NCI-H1105 (cell line): ENCODE results near the gene NUDT19.
"Not testable (repeated sequence)": the region's sequence is repeated elsewhere in the genome, so short reads cannot be mapped to it uniquely, and the experiment has no call there.

Experiments
- DNase-seq: peaks from one replicate; lab custom pipeline; 2025; lab: John Stamatoyannopoulos, UW

Gene NUDT19

GRCh38 chr19:32675720-32676185 lies 15.9 kb upstream of the NUDT19 start, which contains the start of gene RGS9BP:
Gene RGS9BP (plus strand): TSS chr19:32675848. CDS start chr19:32676264, 416 bp downstream.
- peak; percentile 66 for DNase-seq

GRCh38 chr19:32676186-32676894 lies 15.3 kb upstream of the NUDT19 start:
- no peak for DNase-seq

- DNase-seq, result no peak
Observed at GRCh38 chr19:32676895-32677359, 14.7 kb upstream of the NUDT19 start.

GRCh38 chr19:32677657-32678056 lies 14.0 kb upstream of the NUDT19 start:
- no peak for DNase-seq

DNA sequence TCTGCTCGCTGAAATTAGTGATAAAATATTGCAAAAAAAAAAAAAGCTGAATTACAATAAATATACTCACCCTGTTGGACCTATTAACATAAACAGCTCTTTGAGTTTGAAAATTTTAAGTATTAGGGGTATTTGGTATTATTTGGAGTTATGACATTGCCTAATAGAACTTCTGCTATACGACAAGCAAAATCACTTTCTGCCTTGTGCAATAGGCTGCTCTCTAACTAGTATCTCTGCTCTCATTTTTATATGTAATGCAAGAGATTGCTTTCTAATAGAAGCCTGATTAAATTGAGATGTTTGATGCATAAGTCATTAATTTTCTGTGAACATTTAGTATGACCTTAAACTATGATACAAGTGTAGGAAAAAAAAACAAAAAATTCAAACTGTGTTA lies 10.6 kb upstream of the NUDT19 start:
- DNase-seq, result no peak

GRCh38 chr19:32682317-32682716 lies 9.3 kb upstream of the NUDT19 start:
- no peak for DNase-seq

GRCh38 chr19:32686847-32687475 lies 4.7 kb upstream of the NUDT19 start:
- no peak for DNase-seq

GRCh38 chr19:32687681-32688080 lies 3.9 kb upstream of the NUDT19 start:
- no peak for DNase-seq

- DNase-seq, result no peak
Observed at GRCh38 chr19:32688311-32688710, 3.3 kb upstream of the NUDT19 start.

GRCh38 chr19:32691952-32692726 lies 518 bp downstream of the NUDT19 start:
- DNase-seq, result peak; percentile 70

GRCh38 chr19:32692727-32693061 lies 1.1 kb downstream of the NUDT19 start:
- no peak for DNase-seq

DNA sequence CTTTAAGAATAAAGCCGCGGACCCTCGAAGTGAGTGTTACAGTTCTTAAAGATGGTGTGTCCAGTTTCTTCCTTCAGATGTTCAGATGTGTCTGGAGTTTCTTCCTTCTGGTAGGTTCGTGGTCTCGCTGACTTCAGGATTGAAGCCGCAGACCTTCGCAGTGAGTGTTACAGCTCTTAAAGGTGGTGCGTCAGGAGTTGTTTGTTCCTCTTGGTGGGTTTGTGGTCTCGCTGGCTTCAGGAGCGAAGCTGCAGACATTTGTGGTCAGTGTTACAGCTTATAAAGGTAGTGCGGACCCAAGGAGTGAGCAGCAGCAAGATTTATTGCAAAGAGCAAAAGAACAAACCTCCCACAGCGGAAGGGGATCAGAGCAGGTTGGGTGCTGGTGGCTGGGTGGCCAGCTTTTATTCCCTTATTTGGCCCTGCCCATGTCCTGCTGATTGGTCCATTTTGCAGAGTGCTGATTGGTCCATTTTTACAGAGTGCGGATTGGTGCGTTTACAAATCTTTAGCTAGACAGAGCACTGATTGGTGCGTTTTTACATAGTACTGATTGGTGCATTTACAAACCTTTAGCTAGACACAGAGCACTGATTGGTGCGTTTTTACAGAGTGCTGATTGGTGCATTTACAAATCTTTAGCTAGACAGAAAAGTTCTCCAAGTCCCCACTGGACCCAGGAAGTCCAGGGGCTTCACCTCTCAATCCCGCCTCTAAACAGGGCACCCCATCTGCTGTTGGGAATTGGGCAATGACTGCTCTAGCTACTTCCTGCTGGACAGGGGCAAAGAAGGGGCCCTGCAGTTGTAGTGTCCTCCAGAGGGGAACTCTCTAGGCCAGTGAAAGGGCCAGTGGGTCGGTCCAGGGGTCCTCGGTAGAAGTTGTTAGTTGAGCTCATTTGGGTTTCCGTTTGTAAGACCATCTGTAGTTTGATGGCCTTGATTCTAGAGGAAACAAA lies 1.8 kb downstream of the NUDT19 start:
- DNase-seq, result not testable (repeated sequence)

GRCh38 chr19:32694316-32694715 lies 2.7 kb downstream of the NUDT19 start:
- DNase-seq, result not testable (repeated sequence)

DNA sequence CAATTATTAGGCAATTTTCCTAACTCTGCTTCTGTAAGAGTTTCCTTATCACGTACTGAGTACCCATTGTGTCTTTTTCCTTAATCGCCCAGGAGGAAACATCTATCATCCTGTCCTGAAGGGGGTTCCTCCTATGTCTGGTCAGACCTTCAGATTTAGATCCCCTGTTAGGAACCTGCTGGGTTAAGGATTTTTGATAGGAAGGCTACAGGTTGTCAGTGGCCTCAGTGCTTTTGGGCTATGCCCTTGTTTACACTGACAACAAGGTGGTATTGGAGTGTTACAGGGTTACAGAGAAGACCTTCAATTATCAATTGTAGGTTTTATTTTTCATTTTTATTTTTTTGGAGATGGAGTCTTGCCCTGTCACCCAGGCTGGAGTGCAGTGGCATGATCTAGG lies 3.2 kb downstream of the NUDT19 start:
- DNase-seq, result not testable (repeated sequence)

DNA sequence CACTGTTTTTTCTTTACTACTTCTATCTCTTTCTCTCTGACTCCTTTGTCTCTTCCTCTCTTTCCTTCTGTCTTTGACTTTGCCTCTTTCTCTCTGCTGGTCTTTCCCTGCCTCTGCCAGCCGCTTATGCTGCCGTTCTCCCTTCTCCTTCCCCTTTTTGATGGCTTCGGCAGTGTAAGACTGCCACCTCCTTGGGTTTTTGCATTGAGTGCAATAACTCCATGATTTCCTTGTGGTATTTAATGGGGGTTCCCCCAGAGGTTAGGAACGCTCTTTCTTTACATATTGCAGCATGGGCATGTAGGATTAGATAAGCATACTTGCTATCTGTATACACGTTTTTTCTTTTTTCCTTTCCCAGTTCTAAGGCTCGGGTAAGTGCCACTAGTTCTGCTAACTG lies 3.9 kb downstream of the NUDT19 start:
- not testable (repeated sequence) for DNase-seq

DNA sequence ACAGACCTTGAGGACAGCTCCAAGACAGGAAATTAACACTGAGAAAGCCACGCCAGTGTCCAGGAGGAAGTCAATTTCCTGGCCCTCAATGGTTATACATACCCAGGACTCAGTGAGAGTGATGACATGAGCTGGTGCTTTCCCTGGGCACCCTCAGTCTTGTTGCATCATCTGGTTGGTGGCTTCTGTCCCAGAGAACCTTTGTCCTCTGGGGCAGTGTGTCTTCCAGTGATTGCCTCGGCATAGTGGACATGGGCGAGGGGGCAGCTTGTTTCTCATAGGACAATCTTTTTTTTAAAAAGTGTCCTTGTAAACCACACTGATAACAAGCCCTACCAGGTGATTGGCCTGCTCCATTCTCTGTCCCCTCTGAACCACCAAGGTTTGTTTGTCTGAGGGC lies 5.2 kb downstream of the NUDT19 start:
- DNase-seq, result not testable (repeated sequence)

- DNase-seq, result not testable (repeated sequence)
Observed at GRCh38 chr19:32700129-32700528, 8.5 kb downstream of the NUDT19 start.

GRCh38 chr19:32702010-32702409 lies 10.4 kb downstream of the NUDT19 start:
- DNase-seq, result peak; percentile 11

GRCh38 chr19:32704006-32704405 lies 12.4 kb downstream of the NUDT19 start:
- DNase-seq, result not testable (repeated sequence)

GRCh38 chr19:32708457-32708856 lies 16.8 kb downstream of the NUDT19 start:
- DNase-seq, result no peak

GRCh38 chr19:32709032-32709431 lies 17.4 kb downstream of the NUDT19 start:
- DNase-seq, result no peak

DNA sequence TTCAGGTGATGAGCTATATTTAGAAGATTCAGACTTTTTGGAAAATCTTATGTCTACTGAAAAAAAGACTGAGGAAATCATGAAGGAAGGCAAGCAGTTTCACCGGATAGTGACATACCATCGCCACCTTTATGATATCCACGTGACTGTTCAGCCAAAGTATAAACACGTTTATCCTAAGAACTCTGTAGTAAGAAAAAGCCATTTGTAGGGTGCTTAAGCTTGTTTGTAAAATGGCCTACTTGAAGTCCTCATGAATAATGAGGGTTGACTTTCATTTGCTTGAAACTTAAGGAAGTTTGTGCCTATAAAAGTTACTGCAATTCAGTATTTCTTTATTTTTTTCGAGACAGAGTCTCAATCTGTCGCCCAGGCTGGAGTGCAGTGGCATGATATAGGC lies 20.1 kb downstream of the NUDT19 start:
- no peak for DNase-seq
